ENCODE data around the gene USP13. TPM values are rescaled to one million over a fixed set of nuclear protein-coding genes. Genes with fewer than 3 reads are reported as not detected.
"Not testable (repeated sequence)": the region's sequence is repeated elsewhere in the genome, so short reads cannot be mapped to it uniquely, and the experiment has no call there.

USP13 gene
- total RNA-seq, 2 experiments from 2014 or later, result 25.8 to 49.7 TPM

DNA sequence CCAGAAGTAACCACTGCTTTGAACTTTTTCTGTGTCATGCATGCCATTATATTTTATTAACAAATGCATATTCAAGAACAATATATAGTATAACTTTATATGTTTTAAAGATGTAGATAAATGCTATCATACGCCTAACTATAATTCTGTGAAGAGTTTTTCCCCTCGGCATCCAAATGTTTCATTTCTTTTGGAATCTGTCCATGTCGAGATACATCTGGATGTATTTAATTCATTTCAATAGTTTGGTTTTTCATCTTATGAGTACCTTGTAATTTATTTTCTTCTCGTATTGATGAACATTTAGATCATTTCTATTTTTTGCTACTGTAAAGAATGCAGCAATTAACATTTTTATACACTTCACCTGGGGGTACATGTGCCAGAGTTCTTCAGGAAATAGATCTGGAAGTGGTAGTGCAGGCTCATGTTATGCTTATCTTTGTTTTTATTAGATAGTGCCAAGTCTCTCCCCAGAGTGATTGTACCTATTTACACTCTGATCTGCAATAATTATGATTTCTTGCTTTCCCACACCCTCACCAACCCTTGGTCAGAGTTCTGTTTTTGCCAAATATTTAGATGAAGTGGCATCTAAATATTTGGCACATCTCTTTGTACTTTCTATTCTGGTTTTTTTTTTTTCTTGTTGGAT lies 29.7 kb downstream of the USP13 start:
- Histone ChIP-seq H3K4me1 (ENCODE audit: insufficient read depth, low read length, poor library complexity, severe bottlenecking) (no peaks in the 10 kb centered on the region), H3K79me2 (ENCODE audit: insufficient read depth, low read depth, low read length) (peaks cover 73% of the 10 kb centered on the region), H3K9me2 (ENCODE audit: insufficient read depth, low read length) (no peaks in the 10 kb centered on the region), H3K9me3 (ENCODE audit: low read length) (no peaks in the 10 kb centered on the region), H3K27ac (ENCODE audit: low read depth, low read length, poor library complexity, severe bottlenecking) (no peak overlapping the region), H3K36me3 (ENCODE audit: insufficient read depth, low read length) (peaks cover 60% of the 10 kb centered on the region), H3K4me2 (ENCODE audit: low read length) (no peak overlapping the region), H4K20me1 (ENCODE audit: insufficient read depth, low read length) (no peaks in the 10 kb centered on the region; the same call in 1 of the 2 replicates), H2AFZ (ENCODE audit: low read length) (no peak overlapping the region), H3K4me3 (ENCODE audit: low read depth, low read length, poor library complexity, severe bottlenecking) (no peak overlapping the region)
- DNase-seq (ENCODE audit: low spot score), result no peak
- BruUV-seq (replicated peaks), result no TSS peak
- intact Hi-C loops (cut with micrococcal nuclease; ENCODE audit: unreplicated experiment), result no loop called here
- TF ChIP-seq, protein P1, sequence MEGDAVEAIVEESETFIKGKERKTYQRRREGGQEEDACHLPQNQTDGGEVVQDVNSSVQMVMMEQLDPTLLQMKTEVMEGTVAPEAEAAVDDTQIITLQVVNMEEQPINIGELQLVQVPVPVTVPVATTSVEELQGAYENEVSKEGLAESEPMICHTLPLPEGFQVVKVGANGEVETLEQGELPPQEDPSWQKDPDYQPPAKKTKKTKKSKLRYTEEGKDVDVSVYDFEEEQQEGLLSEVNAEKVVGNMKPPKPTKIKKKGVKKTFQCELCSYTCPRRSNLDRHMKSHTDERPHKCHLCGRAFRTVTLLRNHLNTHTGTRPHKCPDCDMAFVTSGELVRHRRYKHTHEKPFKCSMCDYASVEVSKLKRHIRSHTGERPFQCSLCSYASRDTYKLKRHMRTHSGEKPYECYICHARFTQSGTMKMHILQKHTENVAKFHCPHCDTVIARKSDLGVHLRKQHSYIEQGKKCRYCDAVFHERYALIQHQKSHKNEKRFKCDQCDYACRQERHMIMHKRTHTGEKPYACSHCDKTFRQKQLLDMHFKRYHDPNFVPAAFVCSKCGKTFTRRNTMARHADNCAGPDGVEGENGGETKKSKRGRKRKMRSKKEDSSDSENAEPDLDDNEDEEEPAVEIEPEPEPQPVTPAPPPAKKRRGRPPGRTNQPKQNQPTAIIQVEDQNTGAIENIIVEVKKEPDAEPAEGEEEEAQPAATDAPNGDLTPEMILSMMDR (conservative IDR thresholded peaks at IDR 0.05; ENCODE audit: low read length), result no peak
- TF ChIP-seq EZH2phosphoT487 (IDR thresholded peaks at IDR 0.05; ENCODE audit: borderline replicate concordance, low read depth, low read length), result no peak
- CTCF ChIA-PET (ENCODE audit: unreplicated experiment), result no interaction called here
- POLR2A ChIA-PET, result no interaction called here

DNA sequence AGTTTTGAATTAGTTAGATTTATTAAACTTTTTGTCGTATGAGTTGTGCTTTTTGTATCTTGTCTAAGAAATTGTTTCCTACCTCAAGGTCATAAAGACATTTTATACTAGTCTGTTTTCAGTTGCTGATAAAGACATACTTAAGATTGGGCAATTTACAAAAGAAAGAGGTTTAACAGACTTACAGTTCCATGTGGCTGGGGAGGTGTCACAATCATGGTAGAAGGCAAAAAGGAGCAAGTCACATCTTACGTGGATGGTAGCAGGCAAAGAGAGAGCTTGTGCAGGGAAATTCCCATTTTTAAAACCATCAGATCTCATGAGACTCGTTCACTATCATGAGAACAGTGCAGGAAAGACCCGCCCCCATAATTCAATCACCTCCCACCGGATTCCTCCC lies 30.4 kb downstream of the USP13 start:
- H3K9me3 ChIP-seq (ENCODE audit: low read length); H3K9me2 ChIP-seq (ENCODE audit: insufficient read depth, low read length); intact Hi-C loops (cut with micrococcal nuclease; ENCODE audit: unreplicated experiment); H3K4me1 ChIP-seq (ENCODE audit: insufficient read depth, low read length, poor library complexity, severe bottlenecking); H2AFZ ChIP-seq (ENCODE audit: low read length); H4K20me1 ChIP-seq (ENCODE audit: insufficient read depth, low read length); H3K4me2 ChIP-seq (ENCODE audit: low read length); POLR2A ChIA-PET; CTCF ChIA-PET (ENCODE audit: unreplicated experiment); DNase-seq (ENCODE audit: low spot score); H3K27ac ChIP-seq (ENCODE audit: low read depth, low read length, poor library complexity, severe bottlenecking); H3K4me3 ChIP-seq (ENCODE audit: low read depth, low read length, poor library complexity, severe bottlenecking): not testable (repeated sequence)
- H3K79me2 ChIP-seq (ENCODE audit: insufficient read depth, low read depth, low read length), result peaks cover 65% of the 10 kb centered on the region
- H3K36me3 ChIP-seq (ENCODE audit: insufficient read depth, low read length), result peaks cover 67% of the 10 kb centered on the region
- TSS peak; percentile 42 for BruUV-seq (replicated peaks)

DNA sequence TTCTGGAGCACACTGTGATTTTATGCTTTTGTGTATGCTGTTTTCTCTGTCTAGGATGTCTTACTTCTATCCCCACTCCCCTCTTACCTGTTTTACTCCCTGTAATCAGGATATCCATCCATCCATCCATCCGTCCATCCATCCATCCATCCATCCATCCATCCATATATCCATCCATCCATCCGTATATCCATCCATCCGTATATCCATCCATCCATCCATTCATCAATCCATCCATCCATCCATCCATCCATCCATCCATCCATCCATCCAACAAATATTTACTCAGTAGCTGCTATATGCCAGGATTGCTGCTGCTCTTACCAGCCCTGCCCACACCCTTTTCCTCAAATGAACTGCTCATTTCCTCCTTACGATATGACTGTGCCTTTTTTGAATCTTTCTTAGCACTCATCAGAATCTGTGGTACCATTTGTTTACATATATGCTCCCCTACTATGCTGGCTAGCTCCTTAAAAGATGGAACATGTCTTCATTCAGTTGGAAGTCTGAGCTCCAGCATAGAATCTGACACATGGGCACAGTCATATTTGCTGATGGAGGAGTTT lies 35.2 kb downstream of the USP13 start:
- no peaks in the 10 kb centered on the region for H4K20me1 ChIP-seq (ENCODE audit: insufficient read depth, low read length)
- no peak for TF ChIP-seq EZH2phosphoT487 (IDR thresholded peaks at IDR 0.05; ENCODE audit: borderline replicate concordance, low read depth, low read length)
- TF ChIP-seq, protein P1 (conservative IDR thresholded peaks at IDR 0.05; ENCODE audit: low read length), result no peak
- H3K4me3 ChIP-seq (ENCODE audit: low read depth, low read length, poor library complexity, severe bottlenecking), result no peak overlapping the region
- H3K9me2 ChIP-seq (ENCODE audit: insufficient read depth, low read length), result no peaks in the 10 kb centered on the region
- peaks cover 96% of the 10 kb centered on the region for H3K36me3 ChIP-seq (ENCODE audit: insufficient read depth, low read length)
- no peak overlapping the region for H3K27ac ChIP-seq (ENCODE audit: low read depth, low read length, poor library complexity, severe bottlenecking)
- H3K4me2 ChIP-seq (ENCODE audit: low read length), result no peak overlapping the region
- peaks cover 29% of the 10 kb centered on the region; the same call in 1 of the 2 replicates for H3K79me2 ChIP-seq (ENCODE audit: insufficient read depth, low read depth, low read length)
- intact Hi-C loops (cut with micrococcal nuclease; ENCODE audit: unreplicated experiment), result no loop called here
- CTCF ChIA-PET (ENCODE audit: unreplicated experiment), result no interaction called here
- H3K9me3 ChIP-seq (ENCODE audit: low read length), result no peaks in the 10 kb centered on the region
- POLR2A ChIA-PET, result interaction anchor here (1.0 kb wide), 1 partner anchor 12 kb away, joined by 3 read pairs; no protein-coding TSS in a partner anchor
- no TSS peak for BruUV-seq (replicated peaks)
- no peaks in the 10 kb centered on the region for H3K4me1 ChIP-seq (ENCODE audit: insufficient read depth, low read length, poor library complexity, severe bottlenecking)
- no peak overlapping the region for H2AFZ ChIP-seq (ENCODE audit: low read length)
- no peak for DNase-seq (ENCODE audit: low spot score)

Data from OCI-LY7 (cell line).